Fibroblast of lung (primary cell): ENCODE results near the gene CLK4.

ENCODE experiments used
- EZH2 ChIP-seq: IDR thresholded peaks from 2 replicates; pipeline ENCODE4 v1.5.1; 2012; ENCODE audit warnings: low read length, control low read depth, mild to moderate bottlenecking; ENCODE audit errors: missing control alignments
- TF ChIP-seq, protein P1 (sequence below), 2 donors: IDR thresholded peaks in 1 of 2; conservative IDR thresholded peaks in 1 of 2; 1 replicate in 1 of 2; 2 replicates in 1 of 2; pipeline ENCODE4 v1.5.1; 2011 to 2012; ENCODE audit warnings: low read length in 2 of 2, control low read depth in 1 of 2, inconsistent platforms in 1 of 2, low read depth in 1 of 2, mild to moderate bottlenecking in 1 of 2

DNA sequence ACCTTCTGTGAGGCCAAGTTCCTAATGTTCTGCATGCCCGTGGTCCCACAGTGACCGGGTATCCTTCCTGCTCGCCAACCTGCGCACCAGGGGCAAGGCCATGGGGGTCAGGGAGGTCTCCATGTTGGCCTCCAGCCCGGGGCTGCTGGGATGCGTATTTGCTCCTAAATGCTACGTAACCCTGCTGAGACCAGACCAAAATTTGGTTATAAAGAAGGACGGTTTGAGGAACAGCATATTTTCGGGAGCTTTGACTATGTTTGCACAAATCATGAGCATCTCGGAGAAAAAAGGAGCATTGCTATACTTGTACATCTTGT lies 35.7 kb upstream of the CLK4 start:
- TF ChIP-seq, protein P1, sequence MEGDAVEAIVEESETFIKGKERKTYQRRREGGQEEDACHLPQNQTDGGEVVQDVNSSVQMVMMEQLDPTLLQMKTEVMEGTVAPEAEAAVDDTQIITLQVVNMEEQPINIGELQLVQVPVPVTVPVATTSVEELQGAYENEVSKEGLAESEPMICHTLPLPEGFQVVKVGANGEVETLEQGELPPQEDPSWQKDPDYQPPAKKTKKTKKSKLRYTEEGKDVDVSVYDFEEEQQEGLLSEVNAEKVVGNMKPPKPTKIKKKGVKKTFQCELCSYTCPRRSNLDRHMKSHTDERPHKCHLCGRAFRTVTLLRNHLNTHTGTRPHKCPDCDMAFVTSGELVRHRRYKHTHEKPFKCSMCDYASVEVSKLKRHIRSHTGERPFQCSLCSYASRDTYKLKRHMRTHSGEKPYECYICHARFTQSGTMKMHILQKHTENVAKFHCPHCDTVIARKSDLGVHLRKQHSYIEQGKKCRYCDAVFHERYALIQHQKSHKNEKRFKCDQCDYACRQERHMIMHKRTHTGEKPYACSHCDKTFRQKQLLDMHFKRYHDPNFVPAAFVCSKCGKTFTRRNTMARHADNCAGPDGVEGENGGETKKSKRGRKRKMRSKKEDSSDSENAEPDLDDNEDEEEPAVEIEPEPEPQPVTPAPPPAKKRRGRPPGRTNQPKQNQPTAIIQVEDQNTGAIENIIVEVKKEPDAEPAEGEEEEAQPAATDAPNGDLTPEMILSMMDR (conservative IDR thresholded peaks at IDR 0.05 in 1 of 2, IDR thresholded peaks at IDR 0.05 in 1 of 2; ENCODE audit: low read depth in 1 of 2, low read length in 2 of 2): no peak
- no peak for TF ChIP-seq EZH2
